HCT116 (cell line): ENCODE measurements around the gene APOH. TPM values are rescaled to one million over a fixed set of nuclear protein-coding genes. Genes with fewer than 3 reads are reported as not detected.

Source experiments
- ATAC-seq: fragments of 200-7000 bp; cut with Tn5 transposase; 2 replicates; pipeline ENCODE4 v1.9.1; 2020; ENCODE audit warnings: mild to moderate bottlenecking, moderate library complexity
- BruUV-seq: library from RNA; stranded (reverse); fragments of 400-500 nt; replicated peaks from 2 replicates; lab custom pipeline; 2021; lab: Mats Ljungman, UMichigan
- CTCF ChIA-PET: fragments of 300-600 bp; sonication (Branson Sonifier 250); formaldehyde crosslinking; loops from one replicate; lab custom pipeline; 2021; ENCODE audit warnings: antibody characterized with exemption; lab: Charles Lee
- POLR2A ChIA-PET: fragments of 300-600, 350-600 bp; sonication (Branson Sonifier 250); formaldehyde crosslinking; loops from one replicate; lab custom pipeline; 2021; ENCODE audit warnings: antibody characterized with exemption; lab: Charles Lee
- RAD21 ChIA-PET, 2 experiments: fragments of 300-600 bp; sonication (Branson Sonifier 250); formaldehyde crosslinking; loops; one replicate each; lab custom pipeline; 2023; ENCODE audit warnings: low total read pairs in 2 of 2; ENCODE audit not compliant: uncharacterized antibody in 2 of 2, unreplicated experiment in 2 of 2, low non-redundant PET in 1 of 2; lab: Charles Lee
- DNase-seq: peaks from one replicate; pipeline ENCODE4 v3.0.0-alpha.2; 2010; ENCODE audit warnings: low read depth, low spot score
- H2AFZ ChIP-seq: fragments of 200-600 bp; shearing (Covaris generic), sonication (generic); 2 replicates; pipeline ENCODE4 v1.6.1; 2017; ENCODE audit warnings: low read depth, mixed run types, mixed read lengths, antibody characterized with exemption, low read length; ENCODE audit not compliant: poor library complexity, severe bottlenecking
- H3K27ac ChIP-seq: 2 replicates; pipeline ENCODE4 v1.5.1; 2012; ENCODE audit warnings: low read depth, low read length
- H3K27me3 ChIP-seq: fragments of 200-600 bp; sonication (generic); 2 replicates; pipeline ENCODE4 v1.6.1; 2016; ENCODE audit warnings: mixed run types, low read length, mixed read lengths; ENCODE audit not compliant: insufficient read depth
- H3K36me3 ChIP-seq, 2 experiments: fragments of 200-500 bp in 1 of 2; fragments of 200-600 bp in 1 of 2; sonication (Bioruptor generic) in 1 of 2; sonication (generic) in 1 of 2; 2 replicates each; pipeline versions ENCODE4 v1.5.1 to v1.6.1; 2014 to 2016; ENCODE audit warnings: low read length in 2 of 2, inconsistent platforms in 1 of 2, mixed read lengths in 1 of 2, mixed run types in 1 of 2; ENCODE audit not compliant: insufficient read depth in 2 of 2, control insufficient read depth in 1 of 2
- H3K4me1 ChIP-seq, 2 experiments: fragments of 200-600 bp in 1 of 2; sonication (generic) in 1 of 2; 2 replicates each; pipeline versions ENCODE4 v1.5.1 to v1.6.1; 2012 to 2017; ENCODE audit warnings: low read length in 2 of 2, inconsistent platforms in 1 of 2, mild to moderate bottlenecking in 1 of 2, mixed read lengths in 1 of 2, mixed run types in 1 of 2, moderate library complexity in 1 of 2; ENCODE audit not compliant: insufficient read depth in 2 of 2, control insufficient read depth in 1 of 2
- H3K4me2 ChIP-seq: fragments of 200-600 bp; sonication (generic); 2 replicates; pipeline ENCODE4 v1.6.1; 2017; ENCODE audit warnings: mixed run types, low read length, mixed read lengths
- H3K4me3 ChIP-seq, 2 experiments: fragments of 200-600 bp in 1 of 2; sonication (generic) in 1 of 2; replicated peaks in 1 of 2; 2 replicates each; pipeline ENCODE4 v1.5.1; 2011 to 2016; ENCODE audit warnings: low read length in 2 of 2, control low read depth in 1 of 2, low read depth in 1 of 2, mild to moderate bottlenecking in 1 of 2, mixed read lengths in 1 of 2, mixed run types in 1 of 2
- H3K79me2 ChIP-seq: fragments of 200-600 bp; sonication (generic); 2 replicates; pipeline ENCODE4 v1.6.1; 2017; ENCODE audit warnings: mild to moderate bottlenecking, mixed run types, low read length, moderate library complexity, mixed read lengths; ENCODE audit not compliant: insufficient read depth
- H3K9ac ChIP-seq: fragments of 200-600 bp; sonication (generic); 2 replicates; pipeline ENCODE4 v1.6.1; 2016; ENCODE audit warnings: low read length, mixed read lengths
- H3K9me2 ChIP-seq: fragments of 200-600 bp; sonication (generic), shearing (Covaris generic); 2 replicates; pipeline ENCODE4 v1.6.1; 2017; ENCODE audit warnings: mixed run types, mild to moderate bottlenecking, moderate library complexity; ENCODE audit not compliant: insufficient read depth
- H3K9me3 ChIP-seq, 2 experiments: fragments of 200-500 bp in 1 of 2; fragments of 200-600 bp in 1 of 2; sonication (Bioruptor generic) in 1 of 2; sonication (generic) in 1 of 2; 2 replicates each; pipeline ENCODE4 v1.6.1; 2014 to 2017; ENCODE audit warnings: low read length in 2 of 2, mixed read lengths in 2 of 2, inconsistent platforms in 1 of 2, low read depth in 1 of 2, mild to moderate bottlenecking in 1 of 2, mixed run types in 1 of 2, moderate library complexity in 1 of 2; ENCODE audit not compliant: control insufficient read depth in 1 of 2, insufficient read depth in 1 of 2
- H4K20me1 ChIP-seq: fragments of 200-600 bp; sonication (generic), shearing (Covaris generic); 2 replicates; pipeline ENCODE4 v1.6.1; 2017; ENCODE audit warnings: mixed run types, mild to moderate bottlenecking, moderate library complexity; ENCODE audit not compliant: insufficient read depth
- EZH2 ChIP-seq: fragments of 200-600 bp; sonication (generic); IDR thresholded peaks from 2 replicates; pipeline ENCODE4 v1.6.1; 2017; ENCODE audit warnings: antibody characterized with exemption, mixed run types
- RAD21 ChIP-seq: IDR thresholded peaks from 2 replicates; pipeline ENCODE4 v1.6.1; 2012; ENCODE audit warnings: low read depth, mild to moderate bottlenecking
- ZFX ChIP-seq: fragments of 450-650 bp; IDR thresholded peaks from 2 replicates; pipeline ENCODE4 v1.6.1; 2017
- ZNF274 ChIP-seq: fragments of 200-500 bp; sonication (Bioruptor generic); IDR thresholded peaks from 2 replicates; pipeline ENCODE4 v1.6.1; 2014; ENCODE audit warnings: mild to moderate bottlenecking, low read depth, low read length, inconsistent platforms
- intact Hi-C: fragments of 100-400 bp; cut with micrococcal nuclease; formaldehyde crosslinking; loops from 2 replicates; pipeline ENCODE4 v1.10.0; 2022
- total RNA-seq: library from RNA; stranded (reverse); gene quantifications from one replicate; pipeline ENCODE4 v1.2.1, GENCODE V29; 2021; ENCODE audit not compliant: unreplicated experiment
- TF ChIP-seq, protein P1 (sequence below): IDR thresholded peaks from 2 replicates; pipeline ENCODE4 v1.6.1; 2012
- TF ChIP-seq, protein P2 (sequence below), 3 experiments: fragments of 200-600 bp in 1 of 3; sonication (generic) in 1 of 3; IDR thresholded peaks in 2 of 3; conservative IDR thresholded peaks in 1 of 3; 2 replicates each; pipeline ENCODE4 v1.5.1; 2012 to 2017; ENCODE audit warnings: low read depth in 2 of 3, low read length in 2 of 3, antibody characterized with exemption in 1 of 3, borderline replicate concordance in 1 of 3, control low read depth in 1 of 3, mild to moderate bottlenecking in 1 of 3, mixed read lengths in 1 of 3, mixed run types in 1 of 3, moderate library complexity in 1 of 3; ENCODE audit not compliant: insufficient read depth in 1 of 3
- TF ChIP-seq, protein P3 (sequence below): IDR thresholded peaks from 2 replicates; pipeline ENCODE4 v1.6.1; 2011; ENCODE audit warnings: mild to moderate bottlenecking, low read length, moderate library complexity; ENCODE audit not compliant: insufficient replicate concordance; ENCODE audit errors: extremely low read depth

The APOH gene
- total RNA-seq, 1 experiment from 2014 or later: 1.7 TPM

DNA sequence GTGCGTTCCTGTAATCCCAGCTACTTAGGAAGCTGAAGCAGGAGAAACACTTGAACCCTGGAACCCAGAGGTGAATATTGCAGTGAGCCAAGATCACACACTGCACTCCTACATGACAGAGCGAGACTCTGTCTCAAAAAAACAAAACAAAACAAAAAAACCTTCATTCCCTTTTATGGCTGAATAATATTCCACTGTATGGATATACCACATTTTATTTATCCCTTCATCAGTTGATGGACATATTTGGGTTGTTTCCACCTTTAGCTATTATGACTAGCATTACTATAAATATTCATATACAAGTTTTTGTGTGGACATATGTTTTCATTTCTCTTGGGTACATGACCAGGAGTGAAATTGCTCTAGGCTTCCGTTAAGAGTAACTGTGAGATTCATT lies 42.3 kb upstream of the APOH start:
- RAD21 ChIA-PET: interaction anchor here in 1 of 2 experiments (0.7 kb wide), 1 partner anchor 79 kb away, joined by 4 read pairs; no protein-coding TSS in a partner anchor

More for the DNA sequence above, 42.3 kb upstream of the APOH start:
- no peaks in the 10 kb centered on the region for H4K20me1 ChIP-seq
- peaks cover 25 to 35% of the 10 kb centered on the region in 2 experiments for H3K4me1 ChIP-seq
- H3K9me2 ChIP-seq: no peaks in the 10 kb centered on the region
- H3K4me2 ChIP-seq: no peak overlapping the region
- H3K79me2 ChIP-seq: no peaks in the 10 kb centered on the region
- ATAC-seq: no peak
- H3K9ac ChIP-seq: no peak overlapping the region
- no peaks in the 10 kb centered on the region for H3K36me3 ChIP-seq
- no peaks in the 10 kb centered on the region for H3K9me3 ChIP-seq
- H3K27ac ChIP-seq: no peak overlapping the region
- no peak overlapping the region for H3K4me3 ChIP-seq
- no TSS peak for BruUV-seq
- intact Hi-C loops: no loop called here
- TF ChIP-seq, protein P1, sequence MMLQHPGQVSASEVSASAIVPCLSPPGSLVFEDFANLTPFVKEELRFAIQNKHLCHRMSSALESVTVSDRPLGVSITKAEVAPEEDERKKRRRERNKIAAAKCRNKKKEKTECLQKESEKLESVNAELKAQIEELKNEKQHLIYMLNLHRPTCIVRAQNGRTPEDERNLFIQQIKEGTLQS: no peak
- no peak for TF ChIP-seq EZH2
- no peak for TF ChIP-seq RAD21
- TF ChIP-seq, protein P2, sequence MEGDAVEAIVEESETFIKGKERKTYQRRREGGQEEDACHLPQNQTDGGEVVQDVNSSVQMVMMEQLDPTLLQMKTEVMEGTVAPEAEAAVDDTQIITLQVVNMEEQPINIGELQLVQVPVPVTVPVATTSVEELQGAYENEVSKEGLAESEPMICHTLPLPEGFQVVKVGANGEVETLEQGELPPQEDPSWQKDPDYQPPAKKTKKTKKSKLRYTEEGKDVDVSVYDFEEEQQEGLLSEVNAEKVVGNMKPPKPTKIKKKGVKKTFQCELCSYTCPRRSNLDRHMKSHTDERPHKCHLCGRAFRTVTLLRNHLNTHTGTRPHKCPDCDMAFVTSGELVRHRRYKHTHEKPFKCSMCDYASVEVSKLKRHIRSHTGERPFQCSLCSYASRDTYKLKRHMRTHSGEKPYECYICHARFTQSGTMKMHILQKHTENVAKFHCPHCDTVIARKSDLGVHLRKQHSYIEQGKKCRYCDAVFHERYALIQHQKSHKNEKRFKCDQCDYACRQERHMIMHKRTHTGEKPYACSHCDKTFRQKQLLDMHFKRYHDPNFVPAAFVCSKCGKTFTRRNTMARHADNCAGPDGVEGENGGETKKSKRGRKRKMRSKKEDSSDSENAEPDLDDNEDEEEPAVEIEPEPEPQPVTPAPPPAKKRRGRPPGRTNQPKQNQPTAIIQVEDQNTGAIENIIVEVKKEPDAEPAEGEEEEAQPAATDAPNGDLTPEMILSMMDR (IDR thresholded peaks at IDR 0.05 in 2 of 3, conservative IDR thresholded peaks at IDR 0.05 in 1 of 3; ENCODE audit: borderline replicate concordance in 1 of 3, insufficient read depth in 1 of 3, low read depth in 2 of 3, low read length in 2 of 3): no peak
- TF ChIP-seq, protein P3, sequence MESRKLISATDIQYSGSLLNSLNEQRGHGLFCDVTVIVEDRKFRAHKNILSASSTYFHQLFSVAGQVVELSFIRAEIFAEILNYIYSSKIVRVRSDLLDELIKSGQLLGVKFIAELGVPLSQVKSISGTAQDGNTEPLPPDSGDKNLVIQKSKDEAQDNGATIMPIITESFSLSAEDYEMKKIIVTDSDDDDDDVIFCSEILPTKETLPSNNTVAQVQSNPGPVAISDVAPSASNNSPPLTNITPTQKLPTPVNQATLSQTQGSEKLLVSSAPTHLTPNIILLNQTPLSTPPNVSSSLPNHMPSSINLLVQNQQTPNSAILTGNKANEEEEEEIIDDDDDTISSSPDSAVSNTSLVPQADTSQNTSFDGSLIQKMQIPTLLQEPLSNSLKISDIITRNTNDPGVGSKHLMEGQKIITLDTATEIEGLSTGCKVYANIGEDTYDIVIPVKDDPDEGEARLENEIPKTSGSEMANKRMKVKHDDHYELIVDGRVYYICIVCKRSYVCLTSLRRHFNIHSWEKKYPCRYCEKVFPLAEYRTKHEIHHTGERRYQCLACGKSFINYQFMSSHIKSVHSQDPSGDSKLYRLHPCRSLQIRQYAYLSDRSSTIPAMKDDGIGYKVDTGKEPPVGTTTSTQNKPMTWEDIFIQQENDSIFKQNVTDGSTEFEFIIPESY: no peak
- no peak for TF ChIP-seq ZNF274
- TF ChIP-seq ZFX: no peak
- no peak for DNase-seq
- H3K27me3 ChIP-seq: no peaks in the 10 kb centered on the region
- CTCF ChIA-PET: no interaction called here
- no peak overlapping the region for H2AFZ ChIP-seq
- POLR2A ChIA-PET: no interaction called here
